Vagina (tissue), 2 donors: ENCODE results near the gene PHKB. TPM values are rescaled to one million over a fixed set of nuclear protein-coding genes. Genes with fewer than 3 reads are reported as not detected.

Experiments used
- DNase-seq, 2 donors: peaks; one replicate each; pipeline ENCODE4 v3.0.0-alpha.2; 2017; ENCODE audit errors: extremely low spot score in 2 of 2
- H3K27ac ChIP-seq: fragments of 200-600 bp; sonication (generic); one replicate; pipeline ENCODE4 v1.5.1; 2019
- H3K27me3 ChIP-seq: fragments of 200-600 bp; sonication (generic); one replicate; pipeline ENCODE4 v1.5.1; 2019
- H3K36me3 ChIP-seq, 2 donors: fragments of 200-600 bp; sonication (generic); one replicate each; pipeline ENCODE4 v1.5.1; 2017 to 2019
- H3K4me1 ChIP-seq: fragments of 200-600 bp; sonication (generic); one replicate; pipeline ENCODE4 v1.5.1; 2019
- H3K4me3 ChIP-seq, 2 donors: fragments of 200-600 bp; sonication (generic); 1 replicate in 1 of 2; 2 replicates in 1 of 2; pipeline ENCODE4 v1.5.1; 2016 to 2019
- H3K9me3 ChIP-seq: fragments of 200-600 bp; sonication (generic); one replicate; pipeline ENCODE4 v1.5.1; 2019
- CTCF ChIP-seq, 3 experiments: fragments of 450-650 bp in 2 of 3; fragments of 200-600 bp in 1 of 3; sonication (generic) in 1 of 3; IDR thresholded peaks; one replicate each; pipeline ENCODE4 v1.5.1; 2017 to 2019; ENCODE audit warnings: antibody characterized with exemption in 3 of 3, mild to moderate bottlenecking in 2 of 3, moderate library complexity in 2 of 3
- POLR2A ChIP-seq, 2 donors: fragments of 450-650 bp; IDR thresholded peaks; one replicate each; pipeline ENCODE4 v1.6.1; 2017; ENCODE audit warnings: antibody characterized with exemption in 2 of 2, mild to moderate bottlenecking in 2 of 2, moderate library complexity in 2 of 2
- POLR2AphosphoS5 ChIP-seq, 2 donors: sonication (generic); formaldehyde crosslinking; IDR thresholded peaks; one replicate each; pipeline ENCODE4 v1.9.0; 2017; ENCODE audit warnings: antibody characterized with exemption in 2 of 2, mild to moderate bottlenecking in 2 of 2, low read depth in 1 of 2; ENCODE audit not compliant: insufficient read depth in 1 of 2
- intact Hi-C: fragments of 100-400 bp; cut with DNase I; formaldehyde crosslinking; loops from one replicate; pipeline ENCODE4 v1.15.1; 2023
- total RNA-seq: library from RNA; depleted of rRNA; stranded (reverse); fragments of >200 nt; gene quantifications from one replicate; pipeline ENCODE4 v1.2.3, GENCODE V29; 2016

PHKB gene
- total RNA-seq, 1 donor from 2014 or later: 64.8 TPM

DNA sequence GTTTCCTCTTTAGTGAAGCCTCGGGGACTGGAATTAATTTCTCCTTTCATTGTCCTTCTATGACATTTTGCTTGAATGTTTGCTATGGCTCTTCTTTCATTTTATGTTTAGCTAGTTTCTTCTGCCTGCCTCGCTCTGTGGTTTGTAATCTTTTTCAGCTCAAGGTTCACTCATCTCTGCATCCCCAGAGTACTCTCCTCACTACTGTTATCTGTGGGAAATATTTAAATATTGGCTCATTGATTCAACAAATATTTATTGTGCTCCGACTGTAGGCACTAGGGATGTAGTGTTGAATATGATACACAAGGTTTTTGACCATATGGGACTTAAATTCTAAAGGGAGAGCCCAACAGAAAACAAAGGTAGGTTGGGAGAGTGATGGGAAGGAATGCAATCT, 195.9 kb downstream of the PHKB start:
- no peak for DNase-seq
- Histone ChIP-seq H3K4me3 (no peak overlapping the region), H3K36me3 (peaks cover 0 to 38% of the 10 kb centered on the region in 2 donors), H3K27ac (no peak overlapping the region), H3K4me1 (no peaks in the 10 kb centered on the region), H3K27me3 (no peaks in the 10 kb centered on the region), H3K9me3 (no peaks in the 10 kb centered on the region)
- intact Hi-C loops: no loop called here
- TF ChIP-seq POLR2AphosphoS5 (IDR thresholded peaks at IDR 0.05; ENCODE audit: insufficient read depth in 1 of 2, low read depth in 1 of 2) (no peak), CTCF (IDR thresholded peaks at IDR 0.05) (no peak), POLR2A (IDR thresholded peaks at IDR 0.05) (no peak)

DNA sequence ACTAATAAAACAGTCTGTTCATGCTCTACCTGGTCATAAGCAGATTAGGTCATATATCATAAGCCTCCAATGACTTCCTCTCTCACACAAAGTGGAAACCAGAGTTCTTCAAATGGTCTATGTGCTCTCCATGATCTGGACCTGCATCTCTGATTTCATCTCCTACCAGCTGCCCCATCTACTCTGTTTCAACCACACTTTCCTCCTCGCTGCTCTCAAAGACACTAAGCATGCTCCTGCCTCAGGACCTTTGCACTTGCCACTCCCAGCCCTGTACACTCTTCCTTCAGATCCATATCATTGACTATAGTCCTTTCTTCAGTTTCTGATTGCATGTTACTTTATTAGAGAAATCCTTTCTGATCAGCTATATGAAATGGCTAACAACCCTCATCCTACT, 196.8 kb downstream of the PHKB start:
- H3K27ac ChIP-seq: no peak overlapping the region
- H3K27me3 ChIP-seq: no peaks in the 10 kb centered on the region
- no peaks in the 10 kb centered on the region for H3K4me1 ChIP-seq
- no peak for TF ChIP-seq CTCF (IDR thresholded peaks at IDR 0.05)
- TF ChIP-seq POLR2AphosphoS5 (IDR thresholded peaks at IDR 0.05; ENCODE audit: insufficient read depth in 1 of 2, low read depth in 1 of 2): no peak
- TF ChIP-seq POLR2A (IDR thresholded peaks at IDR 0.05): no peak
- no peaks in the 10 kb centered on the region for H3K9me3 ChIP-seq
- no peak for DNase-seq
- H3K36me3 ChIP-seq: peaks cover 0 to 28% of the 10 kb centered on the region in 2 donors
- intact Hi-C loops: no loop called here
- H3K4me3 ChIP-seq: no peak overlapping the region

- no peak for TF ChIP-seq POLR2A (IDR thresholded peaks at IDR 0.05)
- no peak for TF ChIP-seq POLR2AphosphoS5 (IDR thresholded peaks at IDR 0.05; ENCODE audit: insufficient read depth in 1 of 2, low read depth in 1 of 2)
- no peak for TF ChIP-seq CTCF (IDR thresholded peaks at IDR 0.05)
- H3K27ac ChIP-seq: no peak overlapping the region
- H3K36me3 ChIP-seq: peaks cover 0 to 17% of the 10 kb centered on the region in 2 donors
- no peak for DNase-seq
- H3K4me3 ChIP-seq: no peak overlapping the region
- no peaks in the 10 kb centered on the region for H3K4me1 ChIP-seq
- intact Hi-C loops: no loop called here
- no peaks in the 10 kb centered on the region for H3K27me3 ChIP-seq
- no peaks in the 10 kb centered on the region for H3K9me3 ChIP-seq
Observed at GRCh38 chr16:47660540-47660939, 199.4 kb downstream of the PHKB start.

GRCh38 chr16:47664653-47665325, 203.7 kb downstream of the PHKB start:
- H3K4me1 ChIP-seq: no peaks in the 10 kb centered on the region
- peaks cover 0 to 9% of the 10 kb centered on the region in 2 donors for H3K36me3 ChIP-seq
- H3K27me3 ChIP-seq: no peaks in the 10 kb centered on the region
- H3K4me3 ChIP-seq: no peak overlapping the region
- TF ChIP-seq POLR2AphosphoS5 (IDR thresholded peaks at IDR 0.05; ENCODE audit: insufficient read depth in 1 of 2, low read depth in 1 of 2) (no peak), POLR2A (IDR thresholded peaks at IDR 0.05) (no peak), CTCF (IDR thresholded peaks at IDR 0.05) (no peak)
- no peak overlapping the region for H3K27ac ChIP-seq
- no peaks in the 10 kb centered on the region for H3K9me3 ChIP-seq
- intact Hi-C loops: no loop called here
- no peak for DNase-seq

- H3K36me3 ChIP-seq: peaks cover 0 to 3% of the 10 kb centered on the region in 2 donors
- no peaks in the 10 kb centered on the region for H3K9me3 ChIP-seq
- no peak overlapping the region for H3K27ac ChIP-seq
- TF ChIP-seq POLR2AphosphoS5 (IDR thresholded peaks at IDR 0.05; ENCODE audit: insufficient read depth in 1 of 2, low read depth in 1 of 2): no peak
- no peak for TF ChIP-seq CTCF (IDR thresholded peaks at IDR 0.05)
- H3K4me3 ChIP-seq: no peak overlapping the region
- DNase-seq: no peak
- intact Hi-C loops: no loop called here
- no peaks in the 10 kb centered on the region for H3K27me3 ChIP-seq
- H3K4me1 ChIP-seq: no peaks in the 10 kb centered on the region
Observed at GRCh38 chr16:47666434-47666833, 205.3 kb downstream of the PHKB start.
